Stimulated activated naive CD4-positive, alpha-beta T cell (primary cell): ENCODE results near the gene R3HDM2.

Source experiments
- DNase-seq, 6 experiments: peaks; one replicate each; lab custom pipeline; 2025; lab: John Stamatoyannopoulos, UW

Gene R3HDM2

GRCh38 chr12:57467212-57467874 lies 36.5 kb upstream of the R3HDM2 start:
- DNase-seq: no peak

GRCh38 chr12:57465747-57466505 lies 35.1 kb upstream of the R3HDM2 start:
- DNase-seq: no peak

GRCh38 chr12:57465030-57465746 lies 34.3 kb upstream of the R3HDM2 start:
- no peak for DNase-seq

- DNase-seq: no peak
These were observed 33.7 kb upstream of the R3HDM2 start for GRCh38 chr12:57464569-57464968.

GRCh38 chr12:57462912-57463253 lies 32.0 kb upstream of the R3HDM2 start:
- DNase-seq: no peak

GRCh38 chr12:57462251-57462911 lies 31.5 kb upstream of the R3HDM2 start:
- DNase-seq: peak; percentile 76 to 91 (median 81)

- peak in 3 of 6 experiments; percentile 4 to 34 (median 25) for DNase-seq
These were observed 31.0 kb upstream of the R3HDM2 start for GRCh38 chr12:57461917-57462250.

GRCh38 chr12:57461276-57461916 lies 30.6 kb upstream of the R3HDM2 start:
- peak in 4 of 6 experiments; percentile 8 to 41 (median 24) for DNase-seq

GRCh38 chr12:57460841-57461275 lies 30.0 kb upstream of the R3HDM2 start:
- DNase-seq: no peak

- peak in 3 of 6 experiments; percentile 8 to 24 (median 24) for DNase-seq
These were observed 29.6 kb upstream of the R3HDM2 start for GRCh38 chr12:57460468-57460784.

- no peak for DNase-seq
These were observed 29.1 kb upstream of the R3HDM2 start, which contains the start of gene GLI1 for GRCh38 chr12:57459750-57460467. GLI1 (plus strand) TSS chr12:57459785; CDS start chr12:57463692, 3,907 bp downstream.

GRCh38 chr12:57459055-57459749 lies 28.4 kb upstream of the R3HDM2 start:
- DNase-seq: peak; percentile 85 to 95 (median 88)

- DNase-seq: no peak
These were observed 27.8 kb upstream of the R3HDM2 start for GRCh38 chr12:57458665-57459054.

GRCh38 chr12:57456737-57457490 lies 26.1 kb upstream of the R3HDM2 start:
- DNase-seq: no peak

GRCh38 chr12:57456145-57456700 lies 25.4 kb upstream of the R3HDM2 start:
- peak in 5 of 6 experiments; percentile 22 to 53 (median 29) for DNase-seq

GRCh38 chr12:57455374-57456144 lies 24.7 kb upstream of the R3HDM2 start:
- DNase-seq: peak in 2 of 6 experiments; percentile 32 to 44

GRCh38 chr12:57454566-57455373 lies 23.9 kb upstream of the R3HDM2 start, which contains the start of gene INHBE:
INHBE (plus strand) TSS chr12:57455307; CDS start chr12:57455537, 230 bp downstream.
- DNase-seq: no peak

- DNase-seq: no peak
These were observed 23.3 kb upstream of the R3HDM2 start for GRCh38 chr12:57454213-57454565.
